NCI-H128 (cell line): ENCODE data around the gene DIAPH3.

Experiments
- DNase-seq: peaks from one replicate; lab custom pipeline; 2025; ENCODE audit not compliant: unreplicated experiment; lab: John Stamatoyannopoulos, UW

The DIAPH3 gene

DNA sequence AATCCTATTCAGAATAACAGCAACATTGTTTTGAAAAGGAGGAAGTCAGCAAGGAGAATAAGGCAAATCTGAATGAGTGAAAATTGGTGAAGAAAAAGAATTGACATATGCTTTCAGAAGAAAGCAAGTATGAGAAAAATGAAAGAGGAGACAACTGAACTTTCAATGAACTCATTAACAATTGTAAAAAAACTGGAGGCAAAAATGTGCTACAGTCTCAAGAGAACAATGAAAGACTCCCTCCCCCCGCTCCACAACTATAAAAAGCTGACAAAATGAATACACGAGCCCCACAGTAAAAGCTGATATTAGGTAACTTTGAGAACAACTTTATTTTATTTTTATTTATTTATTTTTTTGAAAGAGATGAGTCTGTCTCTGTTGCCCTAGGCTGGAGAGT is 373.1 kb downstream of the DIAPH3 start:
- DNase-seq, result no peak

DNA sequence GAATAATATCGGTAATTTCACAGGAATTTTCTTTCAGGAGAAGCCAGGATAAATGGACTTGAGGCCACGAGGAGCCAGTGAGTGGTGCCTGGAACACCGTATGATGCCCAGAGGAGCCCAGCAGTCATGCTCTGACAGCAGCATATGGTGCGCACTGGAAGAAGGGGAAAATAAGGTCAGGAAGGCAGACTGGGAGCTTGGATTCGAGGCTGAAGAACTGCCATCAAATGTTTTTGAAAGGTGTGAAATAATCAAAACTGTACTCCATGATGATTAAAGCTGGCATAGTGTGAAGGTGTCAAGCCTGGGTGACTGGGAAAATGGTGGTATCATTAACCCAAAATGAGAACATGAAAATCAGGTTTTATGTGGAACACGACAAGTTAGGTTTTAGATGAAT is 374.2 kb downstream of the DIAPH3 start:
- no peak for DNase-seq

DNA sequence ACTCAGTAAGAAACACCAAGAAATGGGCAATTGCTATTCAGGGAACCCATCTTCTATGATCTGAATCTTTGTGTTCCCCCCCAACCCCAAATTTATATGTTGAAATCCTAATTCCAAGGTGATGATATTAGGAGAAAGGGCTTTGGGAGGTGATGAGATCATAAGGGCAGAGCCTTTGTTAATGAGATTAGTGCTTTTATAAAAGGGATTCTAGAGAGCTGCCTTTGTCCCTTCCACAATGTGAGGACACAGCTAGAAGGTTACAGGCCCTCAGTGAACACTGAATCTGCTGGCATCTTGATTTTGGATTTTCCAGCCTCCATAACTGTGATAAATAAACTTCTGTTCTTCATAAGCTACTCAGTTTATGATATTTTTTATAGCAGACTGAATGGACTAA is 376.0 kb downstream of the DIAPH3 start:
- no peak for DNase-seq

- DNase-seq, result no peak
Measured at GRCh38 chr13:59782696-59783095, 381.0 kb downstream of the DIAPH3 start.

GRCh38 chr13:59780058-59780457 is 383.7 kb downstream of the DIAPH3 start:
- DNase-seq, result no peak

GRCh38 chr13:59776924-59777690 is 386.6 kb downstream of the DIAPH3 start:
- DNase-seq, result no peak

DNA sequence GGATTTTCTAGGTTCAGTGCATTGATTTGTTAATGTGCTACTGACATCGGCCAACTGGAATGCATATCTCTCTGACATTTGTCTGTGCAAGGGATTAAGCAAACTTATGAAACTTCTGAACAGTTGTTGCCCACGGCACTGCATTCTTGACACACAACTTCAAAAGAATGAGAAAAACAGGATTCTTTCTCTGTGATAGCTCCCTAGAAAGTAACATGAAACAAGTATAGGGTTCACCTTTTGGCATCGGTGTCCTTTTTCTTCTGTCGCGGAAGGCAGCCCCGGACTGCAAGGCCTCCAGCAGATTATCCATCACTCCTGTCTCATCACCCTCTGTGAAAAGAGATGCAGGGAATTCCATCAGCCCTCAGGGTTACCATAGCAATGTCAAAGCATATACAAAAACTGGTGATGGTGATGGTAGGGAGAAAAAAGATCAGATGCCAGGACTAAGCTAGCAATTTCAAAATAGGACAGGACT is 389.2 kb downstream of the DIAPH3 start:
- DNase-seq, result no peak

DNA sequence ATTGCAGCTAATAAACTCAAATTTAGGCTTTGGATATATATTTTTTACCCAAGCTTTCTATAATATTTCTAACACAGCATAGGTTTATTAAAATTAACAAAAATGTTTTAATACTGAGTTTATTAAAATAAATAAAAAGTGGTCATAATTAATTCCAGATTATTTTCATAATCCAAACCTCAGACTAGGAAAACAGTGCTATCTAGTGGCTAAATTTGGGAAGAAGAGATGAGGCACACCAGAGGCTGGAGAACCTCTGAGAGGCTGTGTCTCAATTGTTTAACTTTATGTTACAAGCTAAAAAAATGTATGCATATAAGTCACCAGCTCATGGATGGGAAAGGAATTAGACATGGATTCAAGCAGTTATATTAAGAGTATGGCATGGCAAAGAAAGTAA is 392.5 kb downstream of the DIAPH3 start:
- no peak for DNase-seq

- DNase-seq, result no peak
Measured at GRCh38 chr13:59770451-59770850, 393.3 kb downstream of the DIAPH3 start.

DNA sequence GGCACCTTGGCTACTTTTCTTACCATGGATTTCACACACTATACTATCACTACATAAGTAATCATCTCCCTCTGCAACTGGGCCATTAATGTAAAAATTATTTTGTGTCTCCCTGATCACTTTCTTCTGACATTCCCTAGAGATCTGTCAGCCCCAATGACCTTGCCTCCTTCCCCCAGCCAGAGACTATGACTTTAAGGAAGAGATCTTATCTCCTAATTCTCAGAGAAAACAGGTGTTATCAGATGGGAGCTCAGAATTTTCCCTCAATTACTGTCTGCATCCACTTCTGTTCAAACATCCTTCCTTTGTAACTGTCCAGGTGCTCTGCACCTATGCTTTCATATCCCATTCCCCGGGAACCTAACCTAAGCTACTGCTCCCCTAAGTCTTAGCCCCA is 397.5 kb downstream of the DIAPH3 start:
- no peak for DNase-seq

- DNase-seq, result no peak
Measured at GRCh38 chr13:59755632-59756290, 408.0 kb downstream of the DIAPH3 start.

GRCh38 chr13:59754411-59754810 is 409.3 kb downstream of the DIAPH3 start:
- DNase-seq, result no peak

GRCh38 chr13:59750860-59751259 is 412.9 kb downstream of the DIAPH3 start:
- DNase-seq, result no peak

- no peak for DNase-seq
Measured at GRCh38 chr13:59748046-59748445, 415.7 kb downstream of the DIAPH3 start.

DNA sequence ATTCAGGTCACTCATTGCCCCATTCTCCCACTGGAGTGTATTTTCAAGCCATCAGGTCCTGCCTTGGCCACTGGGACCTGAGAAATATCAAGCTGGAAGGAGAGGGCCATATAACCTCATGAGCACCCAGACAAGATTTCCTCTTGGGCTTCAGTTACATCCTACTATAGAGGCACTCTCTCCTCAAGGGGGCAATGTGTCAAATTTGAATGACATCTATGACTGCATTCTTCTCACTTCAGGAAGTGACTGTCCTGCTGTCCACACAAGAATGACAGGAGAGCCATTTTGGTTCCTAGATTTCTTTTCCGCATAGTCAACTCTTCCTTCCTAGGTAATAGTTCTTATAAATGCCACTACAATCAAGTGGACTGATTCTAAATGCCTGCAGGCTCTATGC is 416.2 kb downstream of the DIAPH3 start:
- no peak for DNase-seq

- no peak for DNase-seq
Measured at GRCh38 chr13:59746291-59746962, 417.3 kb downstream of the DIAPH3 start.

DNA sequence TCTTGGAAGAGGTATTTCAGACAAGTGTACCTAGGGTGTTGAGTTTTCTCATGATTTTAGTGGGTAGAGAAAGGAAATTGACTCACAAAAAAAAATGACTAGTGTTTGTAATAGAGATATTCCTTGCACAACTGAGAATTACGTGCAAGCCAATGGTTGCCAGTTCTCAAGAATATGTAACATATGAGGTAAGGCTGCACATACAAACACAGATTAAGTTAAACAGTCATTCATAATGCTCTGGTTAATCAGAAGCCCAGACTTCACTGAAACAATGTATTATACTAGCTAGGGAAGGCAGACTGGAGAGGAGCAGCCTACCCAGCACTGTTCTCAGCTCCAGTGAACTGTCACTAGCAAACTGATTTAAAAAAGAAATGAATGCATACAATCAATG is 418.3 kb downstream of the DIAPH3 start:
- DNase-seq, result no peak

GRCh38 chr13:59744747-59745391 is 418.9 kb downstream of the DIAPH3 start:
- no peak for DNase-seq

DNA sequence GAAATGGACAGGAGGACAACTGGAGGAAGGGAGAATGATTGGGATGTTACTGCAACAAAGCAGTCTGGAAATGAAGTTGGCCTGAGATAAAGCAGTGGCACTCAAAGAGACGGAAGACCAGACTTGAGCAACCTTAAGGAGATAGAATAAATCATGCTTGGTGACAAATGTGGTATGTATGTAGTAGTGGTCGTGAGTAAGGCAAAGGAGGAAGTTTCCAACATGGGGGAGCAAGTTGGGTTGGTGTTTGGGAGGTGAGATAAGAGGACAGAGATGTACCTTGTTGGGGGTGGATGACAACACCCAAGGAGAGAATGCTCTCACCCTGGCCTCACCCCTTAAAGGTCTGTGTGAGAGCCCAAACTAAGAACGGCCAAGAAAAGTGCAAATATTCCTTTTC is 420.5 kb downstream of the DIAPH3 start:
- no peak for DNase-seq

GRCh38 chr13:59742467-59742866 is 421.3 kb downstream of the DIAPH3 start:
- DNase-seq, result no peak

- DNase-seq, result no peak
Measured at GRCh38 chr13:59738921-59739320, 424.8 kb downstream of the DIAPH3 start.

GRCh38 chr13:59734393-59734792 is 429.3 kb downstream of the DIAPH3 start:
- DNase-seq, result no peak
